Naive B cell (primary cell): Measurements from ENCODE around the gene GLIPR2. TPM values are rescaled to one million over a fixed set of nuclear protein-coding genes. Genes with fewer than 3 reads are reported as not detected.
"Not testable (repeated sequence)": the region's sequence is repeated elsewhere in the genome, so short reads cannot be mapped to it uniquely, and the experiment has no call there.

ENCODE experiments used
- ATAC-seq, 2 donors: fragments of 150-1000 bp; cut with Tn5 transposase; 2 replicates each; pipeline ENCODE4 v1.10.0; 2021; ENCODE audit warnings: low read depth in 2 of 2, mild to moderate bottlenecking in 2 of 2, moderate library complexity in 2 of 2
- DNase-seq: peaks from one replicate; pipeline ENCODE4 v3.0.0; 2022
- H3K27ac Mint-ChIP-seq, 6 donors: one replicate each; pipeline ENCODE4 v1.8.0; 2020 to 2022; ENCODE audit warnings: mild to moderate bottlenecking in 6 of 6, mixed read lengths in 6 of 6, moderate library complexity in 5 of 6, inconsistent platforms in 2 of 6
- H3K27me3 Mint-ChIP-seq, 3 donors: one replicate each; pipeline ENCODE4 v1.8.0; 2021 to 2022; ENCODE audit warnings: mixed read lengths in 3 of 3, mild to moderate bottlenecking in 1 of 3
- H3K36me3 Mint-ChIP-seq, 2 donors: one replicate each; pipeline ENCODE4 v1.8.0; 2020 to 2022; ENCODE audit warnings: mixed read lengths in 2 of 2, inconsistent platforms in 1 of 2, mild to moderate bottlenecking in 1 of 2
- H3K4me1 Mint-ChIP-seq, 3 donors: one replicate each; pipeline ENCODE4 v1.8.0; 2020 to 2022; ENCODE audit warnings: mixed read lengths in 3 of 3, inconsistent platforms in 1 of 3, mild to moderate bottlenecking in 1 of 3, moderate library complexity in 1 of 3
- H3K4me3 Mint-ChIP-seq, 8 donors: one replicate each; pipeline ENCODE4 v1.8.0; 2020 to 2022; ENCODE audit warnings: mild to moderate bottlenecking in 8 of 8, mixed read lengths in 8 of 8, moderate library complexity in 8 of 8, inconsistent platforms in 2 of 8
- H3K9me3 Mint-ChIP-seq, 7 donors: one replicate each; pipeline ENCODE4 v1.8.0; 2020 to 2022; ENCODE audit warnings: mixed read lengths in 7 of 7, mild to moderate bottlenecking in 5 of 7, inconsistent platforms in 2 of 7, moderate library complexity in 1 of 7
- polyA plus RNA-seq, 6 donors: library from polyadenylated mRNA; unstranded; fragments of 300-500 nt; fragmentation: Illumina TruSeq; gene quantifications; one replicate each; pipeline ENCODE4 v1.2.3, GENCODE V29; 2021; ENCODE audit warnings: low read depth in 6 of 6

GLIPR2 gene
- polyA plus RNA-seq, 6 donors from 2014 or later, result 32.7 to 49.7 (median 48.2) TPM

DNA sequence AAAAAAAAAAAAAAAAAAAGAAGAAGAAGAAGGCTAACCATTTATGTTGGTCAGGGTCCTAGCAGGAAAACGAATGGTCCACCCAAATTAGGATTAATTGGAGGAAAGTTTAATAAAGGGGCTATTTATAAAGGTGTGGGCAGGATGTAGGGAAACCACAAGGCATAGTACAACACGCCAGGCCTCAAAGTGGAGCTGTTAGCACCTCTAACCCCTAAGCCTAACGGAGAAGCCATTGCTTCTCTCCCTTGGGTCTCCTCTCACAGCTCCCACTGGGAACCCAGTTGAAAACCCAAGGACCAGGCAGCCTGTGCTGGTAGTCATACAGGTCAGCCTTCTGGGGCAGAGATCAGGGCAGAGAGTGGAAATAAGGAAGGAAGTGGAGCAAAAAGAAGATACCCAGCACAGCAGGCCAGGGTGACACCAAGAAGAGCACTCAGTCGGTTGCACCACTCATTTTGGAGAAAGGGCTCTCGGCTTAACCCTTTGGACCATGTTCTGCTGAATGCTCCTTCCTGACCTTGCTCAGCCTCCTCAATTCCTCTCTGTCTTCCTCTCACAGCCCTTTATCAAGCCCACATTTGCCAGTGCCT is 8.8 kb upstream of the GLIPR2 start:
- ATAC-seq (peak; percentile 23 to 27), DNase-seq (no peak)
- Mint-ChIP-seq H3K9me3 (no peaks in the 10 kb centered on the region), H3K4me3 (peak overlapping the region in 1 of 8 donors; percentile 35), H3K27ac (peak overlapping the region in 2 of 6 donors; percentile 47 to 93), H3K4me1 (peaks cover 10 to 17% (median 16%) of the 10 kb centered on the region in 3 donors), H3K36me3 (peaks cover 0 to 8% of the 10 kb centered on the region in 2 donors), H3K27me3 (no peaks in the 10 kb centered on the region)

DNA sequence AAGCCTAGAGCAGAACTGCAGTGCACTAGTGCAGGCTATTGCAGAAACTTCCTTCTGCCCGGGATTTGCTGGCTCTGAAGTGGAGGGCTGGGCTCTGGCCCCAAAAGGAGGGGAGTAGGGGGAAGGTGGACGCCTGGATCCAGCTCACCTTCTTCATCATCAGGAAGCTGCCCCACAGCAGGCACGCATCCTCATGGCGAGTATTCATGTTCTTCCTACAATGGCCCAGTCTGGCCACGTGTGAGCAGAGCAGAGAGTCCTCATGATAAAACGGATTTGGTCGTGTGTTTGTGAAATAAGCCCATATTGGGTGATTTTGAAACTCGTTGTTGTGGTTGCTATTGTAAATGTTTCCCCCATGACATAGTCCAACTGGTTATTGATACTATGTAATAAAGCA is 8.2 kb upstream of the GLIPR2 start:
- H3K4me1 Mint-ChIP-seq, result peaks cover 10 to 17% (median 16%) of the 10 kb centered on the region in 3 donors
- H3K27me3 Mint-ChIP-seq, result no peaks in the 10 kb centered on the region
- H3K27ac Mint-ChIP-seq, result peak overlapping the region in 1 of 6 donors; percentile 15
- no peak for DNase-seq
- H3K4me3 Mint-ChIP-seq, result peak overlapping the region in 2 of 8 donors; percentile 3 to 24
- H3K36me3 Mint-ChIP-seq, result peaks cover 0 to 2% of the 10 kb centered on the region in 2 donors
- H3K9me3 Mint-ChIP-seq, result no peaks in the 10 kb centered on the region
- no peak for ATAC-seq

GRCh38 chr9:36129139-36129538 is 7.4 kb upstream of the GLIPR2 start:
- H3K27me3 Mint-ChIP-seq, result no peaks in the 10 kb centered on the region
- H3K36me3 Mint-ChIP-seq, result no peaks in the 10 kb centered on the region
- H3K9me3 Mint-ChIP-seq, result no peaks in the 10 kb centered on the region
- ATAC-seq (no peak), DNase-seq (no peak)
- H3K4me3 Mint-ChIP-seq, result no peak overlapping the region
- H3K4me1 Mint-ChIP-seq, result peaks cover 10 to 17% (median 16%) of the 10 kb centered on the region in 3 donors
- H3K27ac Mint-ChIP-seq, result no peak overlapping the region

- not testable (repeated sequence) for H3K27me3 Mint-ChIP-seq, DNase-seq, ATAC-seq, H3K27ac Mint-ChIP-seq, H3K36me3 Mint-ChIP-seq, H3K9me3 Mint-ChIP-seq
- Mint-ChIP-seq H3K4me3 (peak overlapping the region in 1 of 8 donors; percentile 25), H3K4me1 (peaks cover 15 to 24% (median 23%) of the 10 kb centered on the region in 3 donors)
These were observed 4.9 kb upstream of the GLIPR2 start for GRCh38 chr9:36131666-36132065.

- H3K9me3 Mint-ChIP-seq, result no peaks in the 10 kb centered on the region
- H3K4me1 Mint-ChIP-seq, result peaks cover 16 to 24% (median 22%) of the 10 kb centered on the region in 3 donors
- no peaks in the 10 kb centered on the region for H3K36me3 Mint-ChIP-seq
- ATAC-seq, result no peak
- no peak for DNase-seq
- H3K4me3 Mint-ChIP-seq, result no peak overlapping the region
- no peak overlapping the region for H3K27ac Mint-ChIP-seq
- H3K27me3 Mint-ChIP-seq, result peaks cover 0 to 3% (median 0%) of the 10 kb centered on the region in 3 donors
These were observed 4.4 kb upstream of the GLIPR2 start for GRCh38 chr9:36132086-36132485.

DNA sequence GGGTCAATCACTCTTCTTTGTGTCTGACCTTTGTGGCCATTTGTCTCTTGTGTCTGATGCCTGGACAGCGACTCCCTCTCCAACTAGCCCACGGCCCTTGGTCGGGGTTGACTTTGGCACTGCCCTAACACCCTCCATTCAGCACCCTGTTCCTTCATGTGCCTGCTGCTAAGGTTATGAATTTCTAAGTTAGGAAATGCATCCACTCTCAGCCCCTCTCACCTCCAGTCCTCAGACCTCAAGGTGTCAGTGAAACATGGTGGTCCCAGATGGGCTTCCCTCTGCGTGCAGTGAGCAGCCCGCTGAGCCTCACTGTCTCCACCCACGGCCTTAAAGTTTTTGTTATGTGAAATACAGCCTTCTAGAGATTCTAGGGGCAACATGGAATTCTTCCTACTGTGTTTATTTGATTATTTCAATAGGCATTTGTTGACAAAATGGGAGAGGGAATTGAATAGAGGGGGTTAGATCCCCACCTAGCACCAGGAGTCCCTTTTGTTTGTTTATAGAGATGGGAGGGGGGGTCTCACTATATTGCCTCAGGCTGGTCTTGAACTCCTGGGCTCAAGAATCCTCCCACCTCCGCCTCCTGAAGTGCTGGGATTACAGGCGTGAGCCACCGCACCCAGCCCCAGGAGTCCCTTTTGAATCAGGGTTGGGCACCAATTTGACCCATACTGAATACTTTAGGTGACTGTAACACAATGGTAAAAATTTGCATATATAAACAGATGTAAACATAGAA is 1.6 kb upstream of the GLIPR2 start:
- Mint-ChIP-seq H3K4me1 (peaks cover 28 to 38% (median 37%) of the 10 kb centered on the region in 3 donors), H3K36me3 (no peaks in the 10 kb centered on the region), H3K4me3 (peak overlapping the region in 7 of 8 donors; percentile 84 to 93 (median 86)), H3K9me3 (no peaks in the 10 kb centered on the region), H3K27ac (peak overlapping the region in 2 of 6 donors; percentile 21 to 76), H3K27me3 (peaks cover 0 to 3% (median 0%) of the 10 kb centered on the region in 3 donors)
- ATAC-seq (no peak), DNase-seq (no peak)

DNA sequence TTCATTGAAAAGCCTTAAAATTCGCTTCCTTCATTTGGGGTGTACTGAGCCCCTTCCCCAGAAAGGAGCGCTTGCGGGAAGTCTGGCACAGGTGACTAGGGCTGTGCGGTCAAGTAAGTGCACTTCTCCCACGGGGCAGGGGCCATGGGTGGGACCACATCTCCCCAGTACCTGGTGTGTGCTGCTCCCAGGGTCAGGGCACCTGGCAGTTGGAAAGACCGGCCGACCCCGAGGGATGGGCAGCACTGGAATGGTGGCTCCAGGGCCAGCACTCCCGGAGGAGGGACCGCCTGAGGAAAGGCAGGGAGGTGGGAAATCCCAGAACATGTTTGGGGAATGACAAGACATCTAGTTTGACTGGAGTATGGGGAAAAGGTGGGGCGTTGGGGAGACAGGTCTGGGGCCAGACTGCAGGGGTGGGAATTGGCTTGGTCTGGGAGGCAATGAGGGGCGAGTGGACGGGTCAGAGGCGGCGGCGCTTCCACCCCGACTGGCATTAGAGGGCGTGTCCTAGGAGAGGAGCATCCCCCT is 727 bp upstream of the GLIPR2 start:
- Mint-ChIP-seq H3K27ac (peak overlapping the region in 5 of 6 donors; percentile 49 to 94 (median 79)), H3K4me1 (peaks cover 35 to 46% (median 45%) of the 10 kb centered on the region in 3 donors), H3K27me3 (peaks cover 0 to 3% (median 0%) of the 10 kb centered on the region in 3 donors), H3K9me3 (no peaks in the 10 kb centered on the region), H3K36me3 (no peaks in the 10 kb centered on the region), H3K4me3 (peak overlapping the region; percentile 84 to 93 (median 88))
- DNase-seq (no peak), ATAC-seq (no peak)

GRCh38 chr9:36136894-36137391 is 410 bp downstream of the GLIPR2 start:
- Mint-ChIP-seq H3K36me3 (no peaks in the 10 kb centered on the region), H3K9me3 (no peaks in the 10 kb centered on the region), H3K27ac (peak overlapping the region in 5 of 6 donors; percentile 91 to 97 (median 96)), H3K4me1 (peaks cover 38 to 58% (median 55%) of the 10 kb centered on the region in 3 donors), H3K27me3 (peaks cover 0 to 3% (median 0%) of the 10 kb centered on the region in 3 donors), H3K4me3 (peak overlapping the region; percentile 88 to 96 (median 92))
- ATAC-seq (peak; percentile 24 to 30), DNase-seq (no peak)

GRCh38 chr9:36137392-36138004 is 965 bp downstream of the GLIPR2 start:
- no peaks in the 10 kb centered on the region for H3K9me3 Mint-ChIP-seq
- peak overlapping the region; percentile 88 to 96 (median 92) for H3K4me3 Mint-ChIP-seq
- DNase-seq (no peak), ATAC-seq (no peak)
- H3K27ac Mint-ChIP-seq, result peak overlapping the region in 5 of 6 donors; percentile 91 to 97 (median 96)
- H3K4me1 Mint-ChIP-seq, result peaks cover 43 to 63% (median 61%) of the 10 kb centered on the region in 3 donors
- H3K27me3 Mint-ChIP-seq, result peaks cover 0 to 3% (median 0%) of the 10 kb centered on the region in 3 donors
- H3K36me3 Mint-ChIP-seq, result no peaks in the 10 kb centered on the region

DNA sequence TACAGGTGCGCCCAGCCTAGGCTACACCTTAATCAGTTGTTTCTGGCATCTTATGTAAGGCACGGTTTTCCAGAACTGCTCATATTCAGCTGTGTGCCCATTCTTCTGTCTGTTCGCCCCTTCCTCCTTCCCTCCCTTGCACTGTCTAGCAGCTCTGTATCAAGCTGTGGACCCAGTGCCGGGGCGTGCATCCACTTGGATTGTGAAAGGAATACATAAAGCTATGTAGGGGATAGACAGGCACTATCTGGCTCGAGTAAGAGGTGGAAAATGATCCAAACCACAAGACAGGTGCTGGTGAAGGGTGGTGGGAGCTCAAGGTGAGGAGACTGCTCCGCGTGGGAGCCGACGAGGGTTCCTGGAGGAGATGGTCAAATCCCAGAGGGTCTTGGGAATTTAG is 2.0 kb downstream of the GLIPR2 start:
- peaks cover 52 to 73% (median 71%) of the 10 kb centered on the region in 3 donors for H3K4me1 Mint-ChIP-seq
- H3K27me3 Mint-ChIP-seq, result peaks cover 0 to 3% (median 0%) of the 10 kb centered on the region in 3 donors
- ATAC-seq (no peak), DNase-seq (no peak)
- peak overlapping the region in 4 of 6 donors; percentile 81 to 97 (median 84) for H3K27ac Mint-ChIP-seq
- H3K4me3 Mint-ChIP-seq, result peak overlapping the region in 7 of 8 donors; percentile 20 to 96 (median 60)
- H3K36me3 Mint-ChIP-seq, result no peaks in the 10 kb centered on the region
- no peaks in the 10 kb centered on the region for H3K9me3 Mint-ChIP-seq

DNA sequence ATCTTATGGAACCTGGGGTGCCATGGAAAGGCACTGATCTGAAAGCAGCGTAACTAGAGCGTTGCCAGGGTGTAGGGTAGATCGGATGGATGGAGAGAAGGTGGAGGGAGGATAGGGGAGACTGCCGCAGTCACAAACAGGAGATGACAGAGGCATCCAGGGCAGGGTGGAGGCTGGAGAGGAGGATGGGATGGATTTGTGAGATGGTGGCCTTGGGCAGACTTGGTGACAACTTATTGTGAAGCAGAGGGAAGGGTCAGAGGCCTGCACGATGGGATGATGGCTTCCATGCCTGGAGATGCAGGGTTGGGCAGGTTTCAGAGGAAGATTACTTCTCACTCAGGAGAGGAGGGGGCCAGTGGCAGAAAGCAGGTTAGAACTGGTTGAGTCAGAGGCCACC is 2.4 kb downstream of the GLIPR2 start:
- peaks cover 57 to 77% (median 75%) of the 10 kb centered on the region in 3 donors for H3K4me1 Mint-ChIP-seq
- ATAC-seq, result no peak

GRCh38 chr9:36140086-36141084 is 3.9 kb downstream of the GLIPR2 start:
- Mint-ChIP-seq H3K27ac (peak overlapping the region; percentile 88 to 97 (median 94)), H3K4me3 (peak overlapping the region; percentile 35 to 91 (median 72)), H3K27me3 (no peaks in the 10 kb centered on the region), H3K36me3 (peaks cover 1 to 10% of the 10 kb centered on the region in 2 donors), H3K4me1 (peaks cover 71 to 92% (median 89%) of the 10 kb centered on the region in 3 donors), H3K9me3 (peaks cover 0 to 2% (median 1%) of the 10 kb centered on the region in 7 donors)
- ATAC-seq, result no peak
- no peak for DNase-seq

More for the DNA sequence above, 2.4 kb downstream of the GLIPR2 start:
- peaks cover 0 to 3% (median 0%) of the 10 kb centered on the region in 3 donors for H3K27me3 Mint-ChIP-seq
- H3K9me3 Mint-ChIP-seq, result no peaks in the 10 kb centered on the region
- no peaks in the 10 kb centered on the region for H3K36me3 Mint-ChIP-seq
- DNase-seq, result no peak
- H3K4me3 Mint-ChIP-seq, result peak overlapping the region in 4 of 8 donors; percentile 23 to 96 (median 68)
- peak overlapping the region; percentile 10 to 97 (median 82) for H3K27ac Mint-ChIP-seq
